Gastroesophageal sphincter (tissue), 4 donors: ENCODE results near the gene BCKDK. TPM values are rescaled to one million over a fixed set of nuclear protein-coding genes. Genes with fewer than 3 reads are reported as not detected.

Experiments
- ATAC-seq: fragments of 150-250 bp; one replicate; pipeline ENCODE4 v1.9.1; 2016; ENCODE audit warnings: mild to moderate bottlenecking, moderate library complexity
- H3K27ac ChIP-seq, 4 donors: fragments of 200-600 bp; sonication (generic) in 3 of 4; 1 replicate in 3 of 4; 2 replicates in 1 of 4; pipeline ENCODE4 v1.5.1; 2016 to 2019
- H3K27me3 ChIP-seq: fragments of 200-600 bp; sonication (generic); one replicate; pipeline ENCODE4 v1.5.1; 2019
- H3K36me3 ChIP-seq, 2 donors: fragments of 200-600 bp; sonication (generic); one replicate each; pipeline ENCODE4 v1.5.1; 2019; ENCODE audit warnings: control low read depth in 1 of 2
- H3K4me1 ChIP-seq, 3 donors: fragments of 200-600 bp; sonication (generic); 1 replicate in 2 of 3; 2 replicates in 1 of 3; pipeline ENCODE4 v1.5.1; 2016 to 2019; ENCODE audit warnings: control low read depth in 2 of 3
- H3K4me3 ChIP-seq, 2 donors: fragments of 200-600 bp; sonication (generic); one replicate each; pipeline ENCODE4 v1.5.1; 2019; ENCODE audit warnings: mild to moderate bottlenecking in 1 of 2, moderate library complexity in 1 of 2
- H3K9me3 ChIP-seq, 3 donors: fragments of 200-600 bp; sonication (generic); one replicate each; pipeline ENCODE4 v1.5.1; 2017 to 2019; ENCODE audit warnings: control low read depth in 2 of 3
- EP300 ChIP-seq: sonication (generic); formaldehyde crosslinking; IDR thresholded peaks from one replicate; pipeline ENCODE4 v1.6.1; 2017; ENCODE audit warnings: antibody characterized with exemption, mild to moderate bottlenecking
- POLR2A ChIP-seq, 2 donors: fragments of 450-650 bp; IDR thresholded peaks; one replicate each; pipeline ENCODE4 v1.6.1; 2017; ENCODE audit warnings: antibody characterized with exemption in 2 of 2, mild to moderate bottlenecking in 2 of 2, moderate library complexity in 1 of 2
- POLR2AphosphoS5 ChIP-seq: sonication (generic); formaldehyde crosslinking; IDR thresholded peaks from one replicate; pipeline ENCODE4 v1.6.1; 2017; ENCODE audit warnings: antibody characterized with exemption
- WGBS, 2 donors: methylation state at CpG; one replicate each; pipeline ENCODE4 v1.1.5; 2018; ENCODE audit warnings: low coverage in 1 of 2; 5-methylcytosine and 5-hydroxymethylcytosine counted together
- total RNA-seq, 4 donors: library from RNA; depleted of rRNA; stranded (reverse); fragments of >200 nt; gene quantifications; one replicate each; pipeline ENCODE4 v1.1.0, GENCODE V29; 2016
- TF ChIP-seq, protein P1 (sequence below), 4 experiments: fragments of 200-600 bp in 2 of 4; fragments of 450-650 bp in 2 of 4; sonication (generic) in 1 of 4; IDR thresholded peaks; one replicate each; pipeline ENCODE4 v1.5.1; 2017 to 2019; ENCODE audit warnings: antibody characterized with exemption in 4 of 4, mild to moderate bottlenecking in 2 of 4, moderate library complexity in 2 of 4

BCKDK gene
- total RNA-seq, 4 donors from 2014 or later = 26.5 to 70.2 (median 39.8) TPM

DNA sequence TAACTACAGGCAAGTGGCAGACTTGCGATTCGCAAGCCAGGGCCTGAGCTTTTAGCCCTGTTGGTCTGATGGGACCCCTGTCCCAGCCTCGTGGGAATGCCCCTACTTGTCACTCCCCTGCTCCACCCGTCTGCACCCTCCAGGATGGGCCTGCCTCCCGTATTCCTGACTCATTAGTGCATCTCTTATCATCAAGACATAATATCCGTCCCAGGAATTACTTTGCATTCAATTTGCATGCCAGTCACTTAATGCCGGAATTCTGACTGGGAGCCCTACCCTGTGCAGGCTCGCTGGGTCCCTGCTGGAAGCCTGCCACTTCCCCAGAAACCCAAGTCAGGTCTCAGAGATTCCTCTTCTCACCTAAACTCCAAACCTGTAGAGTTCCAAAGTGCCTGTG, 22.8 kb upstream of the BCKDK start:
- no peaks in the 10 kb centered on the region for H3K9me3 ChIP-seq
- no peak overlapping the region for H3K27ac ChIP-seq
- ATAC-seq = no peak
- H3K4me3 ChIP-seq = no peak overlapping the region
- no peaks in the 10 kb centered on the region for H3K27me3 ChIP-seq
- 64 to 86% methylated on average over 5 to 7 of the region's 8 CpGs for WGBS, 2 donors
- H3K36me3 ChIP-seq = peaks cover 0 to 100% of the 10 kb centered on the region in 2 donors
- no peak for TF ChIP-seq EP300
- TF ChIP-seq POLR2AphosphoS5 = no peak
- TF ChIP-seq POLR2A (IDR thresholded peaks at IDR 0.05) = no peak
- peaks cover 0 to 25% (median 3%) of the 10 kb centered on the region in 3 donors for H3K4me1 ChIP-seq

DNA sequence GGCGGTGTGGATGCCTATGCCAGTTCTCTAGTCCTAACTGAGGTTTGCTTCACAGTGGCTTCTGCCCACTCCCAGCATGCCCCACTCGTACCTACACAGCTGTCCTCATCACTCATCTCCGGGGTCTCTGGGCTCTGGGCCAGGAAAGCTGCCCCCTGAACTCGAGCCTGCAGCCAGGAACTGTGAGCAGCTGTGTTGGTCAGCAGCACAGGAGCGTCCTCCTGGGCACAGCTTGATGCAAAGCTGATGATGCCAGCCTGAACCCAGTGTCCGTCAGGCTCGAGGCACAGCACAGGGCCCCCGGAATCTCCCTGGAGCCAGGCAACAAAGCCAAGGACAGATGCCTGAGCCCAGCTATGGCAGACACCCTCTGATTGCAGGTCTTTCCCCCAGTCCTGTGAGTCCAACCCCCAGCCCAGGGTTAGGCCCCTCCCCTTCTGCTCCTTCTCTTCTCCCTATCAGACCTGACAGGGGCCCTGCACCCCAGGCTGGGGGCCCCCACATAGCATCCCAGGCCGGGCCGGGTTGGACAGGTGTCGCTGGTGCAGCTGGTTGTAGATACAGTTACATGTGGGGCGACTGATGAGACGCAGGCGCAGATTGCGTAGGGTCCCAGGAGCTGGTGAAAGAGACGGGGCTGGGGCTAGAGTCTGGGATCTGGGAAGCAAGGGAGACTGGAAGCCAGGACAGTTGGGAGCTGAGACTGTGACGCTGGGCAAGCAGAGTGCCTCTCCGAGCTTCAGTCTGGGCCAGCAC, 22.1 kb upstream of the BCKDK start:
- no peak for ATAC-seq
- Histone ChIP-seq H3K4me1 (peaks cover 0 to 22% (median 3%) of the 10 kb centered on the region in 3 donors), H3K27ac (no peak overlapping the region), H3K9me3 (no peaks in the 10 kb centered on the region), H3K36me3 (peaks cover 0 to 100% of the 10 kb centered on the region in 2 donors), H3K4me3 (no peak overlapping the region), H3K27me3 (no peaks in the 10 kb centered on the region)
- TF ChIP-seq, protein P1, sequence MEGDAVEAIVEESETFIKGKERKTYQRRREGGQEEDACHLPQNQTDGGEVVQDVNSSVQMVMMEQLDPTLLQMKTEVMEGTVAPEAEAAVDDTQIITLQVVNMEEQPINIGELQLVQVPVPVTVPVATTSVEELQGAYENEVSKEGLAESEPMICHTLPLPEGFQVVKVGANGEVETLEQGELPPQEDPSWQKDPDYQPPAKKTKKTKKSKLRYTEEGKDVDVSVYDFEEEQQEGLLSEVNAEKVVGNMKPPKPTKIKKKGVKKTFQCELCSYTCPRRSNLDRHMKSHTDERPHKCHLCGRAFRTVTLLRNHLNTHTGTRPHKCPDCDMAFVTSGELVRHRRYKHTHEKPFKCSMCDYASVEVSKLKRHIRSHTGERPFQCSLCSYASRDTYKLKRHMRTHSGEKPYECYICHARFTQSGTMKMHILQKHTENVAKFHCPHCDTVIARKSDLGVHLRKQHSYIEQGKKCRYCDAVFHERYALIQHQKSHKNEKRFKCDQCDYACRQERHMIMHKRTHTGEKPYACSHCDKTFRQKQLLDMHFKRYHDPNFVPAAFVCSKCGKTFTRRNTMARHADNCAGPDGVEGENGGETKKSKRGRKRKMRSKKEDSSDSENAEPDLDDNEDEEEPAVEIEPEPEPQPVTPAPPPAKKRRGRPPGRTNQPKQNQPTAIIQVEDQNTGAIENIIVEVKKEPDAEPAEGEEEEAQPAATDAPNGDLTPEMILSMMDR (IDR thresholded peaks at IDR 0.05) = no peak
- 85% methylated on average over 8 of the region's 18 CpGs; no CpG with 5 or more reads in 1 of the 2 donors for WGBS, 2 donors

DNA sequence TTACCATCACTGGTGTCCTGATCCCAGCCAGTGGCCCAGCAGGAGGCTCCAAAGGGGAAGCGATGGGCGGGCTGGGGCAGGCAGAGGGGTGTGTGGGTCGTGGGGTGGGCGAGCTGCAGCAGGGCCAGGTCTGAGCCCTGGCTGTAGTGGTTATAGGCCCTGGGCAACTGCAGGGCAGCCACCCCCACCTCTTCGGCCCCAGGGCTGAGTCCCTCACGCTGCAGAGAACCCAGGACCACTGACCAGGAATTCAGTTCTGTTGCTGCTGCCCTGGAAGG, 21.6 kb upstream of the BCKDK start:
- no peaks in the 10 kb centered on the region for H3K9me3 ChIP-seq
- no peak overlapping the region for H3K27ac ChIP-seq
- WGBS, 2 donors = no CpG with 5 or more reads among the region's 6 CpGs
- H3K27me3 ChIP-seq = no peaks in the 10 kb centered on the region
- ATAC-seq = no peak
- peaks cover 0 to 17% (median 3%) of the 10 kb centered on the region in 3 donors for H3K4me1 ChIP-seq
- peaks cover 0 to 100% of the 10 kb centered on the region in 2 donors for H3K36me3 ChIP-seq
- H3K4me3 ChIP-seq = no peak overlapping the region
- TF ChIP-seq, protein P1 (IDR thresholded peaks at IDR 0.05) = no peak
- TF ChIP-seq POLR2A (IDR thresholded peaks at IDR 0.05) (no peak), EP300 (no peak), POLR2AphosphoS5 (no peak)

DNA sequence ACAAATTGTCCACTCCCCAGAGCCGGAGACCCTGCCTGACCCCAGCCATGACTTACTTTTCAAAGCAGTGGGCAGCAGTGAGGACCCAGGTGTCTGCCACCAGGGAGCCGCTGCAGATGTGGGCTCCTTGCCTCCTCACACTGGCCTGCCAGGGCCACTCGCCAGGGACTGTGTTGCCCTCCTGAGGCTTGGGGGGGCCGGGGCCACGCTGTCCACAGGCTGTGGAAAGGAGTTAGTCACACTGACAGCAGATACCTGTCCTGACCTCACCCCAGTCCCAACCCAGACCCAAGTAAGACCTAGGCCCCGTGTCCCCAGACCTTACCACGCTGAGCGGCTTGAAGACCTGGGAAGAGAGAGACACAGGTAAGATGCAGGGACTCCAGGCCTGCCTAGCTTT, 20.7 kb upstream of the BCKDK start:
- Histone ChIP-seq H3K36me3 (peaks cover 0 to 95% of the 10 kb centered on the region in 2 donors), H3K4me3 (no peak overlapping the region), H3K27ac (no peak overlapping the region), H3K27me3 (no peaks in the 10 kb centered on the region), H3K9me3 (no peaks in the 10 kb centered on the region), H3K4me1 (peaks cover 0 to 10% (median 2%) of the 10 kb centered on the region in 3 donors)
- WGBS, 2 donors = 80% methylated on average over 2 of the region's 8 CpGs; no CpG with 5 or more reads in 1 of the 2 donors
- TF ChIP-seq POLR2A (IDR thresholded peaks at IDR 0.05) (no peak), EP300 (no peak), POLR2AphosphoS5 (no peak)
- TF ChIP-seq, protein P1 (IDR thresholded peaks at IDR 0.05) = no peak
- no peak for ATAC-seq

DNA sequence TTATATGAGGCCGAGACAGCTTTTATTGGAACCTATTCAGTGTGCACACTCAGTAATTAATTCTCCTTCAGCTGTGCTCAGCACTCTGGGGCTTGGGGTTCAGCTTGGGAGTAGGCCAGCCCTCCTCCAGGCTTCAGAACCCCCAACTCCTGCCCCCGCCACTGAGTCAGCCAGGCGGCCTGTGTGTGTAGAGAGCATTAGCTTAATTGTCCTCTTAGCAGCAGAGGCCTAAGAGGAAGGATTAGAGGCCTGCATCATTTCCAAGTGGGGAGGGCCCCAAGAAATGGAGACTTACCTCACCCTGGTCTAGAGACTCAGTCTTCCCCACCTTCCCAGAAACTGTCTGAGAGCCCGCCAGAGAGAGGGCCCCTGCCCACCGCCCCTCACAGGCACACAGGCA, 20.2 kb upstream of the BCKDK start:
- H3K4me3 ChIP-seq = no peak overlapping the region
- 58% methylated on average over 2 of the region's 5 CpGs; no CpG with 5 or more reads in 1 of the 2 donors for WGBS, 2 donors
- no peaks in the 10 kb centered on the region for H3K9me3 ChIP-seq
- H3K36me3 ChIP-seq = peaks cover 0 to 92% of the 10 kb centered on the region in 2 donors
- no peak overlapping the region for H3K27ac ChIP-seq
- TF ChIP-seq, protein P1 (IDR thresholded peaks at IDR 0.05) = no peak
- TF ChIP-seq POLR2A (IDR thresholded peaks at IDR 0.05) (no peak), EP300 (no peak), POLR2AphosphoS5 (no peak)
- ATAC-seq = no peak
- H3K4me1 ChIP-seq = peaks cover 0 to 10% (median 1%) of the 10 kb centered on the region in 3 donors
- no peaks in the 10 kb centered on the region for H3K27me3 ChIP-seq
